ENCODE results near the gene CASZ1.

The CASZ1 gene

GRCh38 chr1:10626131-10626731 lies 170.2 kb downstream of the CASZ1 start:
- DNase-seq (ENCODE audit: low read depth in 2 of 2) = no peak

DNA sequence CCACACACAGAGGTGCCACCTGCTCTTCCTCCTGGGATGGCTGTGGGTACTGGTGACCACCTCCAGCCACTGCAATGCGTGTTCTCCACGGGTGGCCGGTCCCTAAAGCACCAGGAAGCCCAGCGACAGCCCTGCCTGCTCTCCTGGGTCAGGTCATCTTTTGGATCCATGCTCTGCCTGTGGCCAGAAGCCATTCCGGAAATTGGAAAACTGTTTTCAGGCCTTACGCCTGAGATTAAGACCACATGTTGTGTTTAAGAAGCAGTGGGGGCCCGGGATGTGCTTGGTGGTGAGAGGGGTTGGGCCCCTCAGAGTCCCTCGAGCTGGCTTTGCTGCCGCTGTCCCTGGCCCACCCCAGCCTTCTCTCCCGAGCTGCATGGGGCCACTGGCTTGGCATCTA lies 170.9 kb downstream of the CASZ1 start:
- no peak for DNase-seq (ENCODE audit: low read depth in 2 of 2)

GRCh38 chr1:10625076-10625475 lies 171.4 kb downstream of the CASZ1 start:
- DNase-seq (ENCODE audit: low read depth in 2 of 2) = no peak

- no peak for DNase-seq (ENCODE audit: low read depth in 2 of 2)
Measured at GRCh38 chr1:10624256-10625050, 172.0 kb downstream of the CASZ1 start.

DNA sequence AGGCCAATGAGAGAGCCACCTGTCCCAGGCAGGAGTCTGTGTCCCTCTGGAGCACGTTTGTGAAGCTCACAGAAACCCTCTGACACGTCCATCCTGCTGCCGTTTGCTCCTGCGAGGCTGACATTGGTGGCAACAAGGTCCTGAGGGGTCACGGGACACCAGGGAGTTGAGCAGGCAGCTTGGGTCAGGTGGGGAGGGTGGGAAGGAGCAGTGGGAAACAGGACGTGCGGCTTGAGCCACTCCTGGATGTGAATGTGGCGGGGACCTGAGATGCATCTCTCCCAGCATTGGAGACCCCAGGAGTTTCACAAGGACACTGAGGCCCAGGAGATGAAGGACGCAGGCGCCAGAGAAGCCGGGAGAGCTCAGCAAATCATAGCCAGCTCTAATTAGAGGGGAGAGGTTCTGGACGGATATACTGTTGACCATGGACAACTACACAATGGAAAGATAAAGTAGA lies 172.7 kb downstream of the CASZ1 start:
- DNase-seq (ENCODE audit: low read depth in 2 of 2) = no peak

DNA sequence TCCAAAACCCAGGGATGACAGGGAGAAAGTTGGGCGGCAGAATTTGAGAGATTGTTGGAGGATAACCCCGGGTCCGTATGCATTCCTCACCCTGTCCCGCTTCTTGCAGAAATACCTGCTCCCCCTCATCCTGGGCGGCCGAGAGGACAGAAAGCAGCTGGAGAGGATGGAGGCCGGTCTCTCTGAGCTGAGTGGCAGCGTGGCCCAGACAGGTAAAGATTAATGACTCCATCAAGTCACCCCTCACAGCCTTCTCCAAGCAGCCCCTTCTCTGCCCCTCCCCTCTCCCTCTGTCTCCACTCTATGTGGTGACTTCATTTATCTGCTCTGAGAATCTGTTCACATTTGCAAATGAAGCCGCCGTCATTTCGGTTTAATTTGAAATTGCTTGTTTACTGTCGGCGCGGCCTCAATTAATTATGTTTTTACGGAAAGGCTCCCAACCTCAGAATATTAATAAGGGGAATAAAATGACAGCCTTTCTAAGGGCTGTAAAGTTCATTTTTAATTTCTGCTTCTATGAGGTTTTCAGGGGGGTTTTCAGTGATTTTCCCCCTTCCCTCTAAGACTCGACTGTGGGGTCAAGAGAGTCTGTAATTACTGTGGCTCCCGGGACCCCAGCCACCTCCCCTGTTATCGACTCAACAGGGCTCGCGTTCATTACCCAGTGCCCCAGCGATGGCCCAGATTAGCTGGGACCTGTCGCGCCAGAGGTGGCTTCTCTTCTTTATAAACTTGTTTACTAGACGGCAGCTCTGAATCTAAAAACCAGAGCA lies 173.3 kb downstream of the CASZ1 start:
- no peak for DNase-seq (ENCODE audit: low read depth in 2 of 2)

DNA sequence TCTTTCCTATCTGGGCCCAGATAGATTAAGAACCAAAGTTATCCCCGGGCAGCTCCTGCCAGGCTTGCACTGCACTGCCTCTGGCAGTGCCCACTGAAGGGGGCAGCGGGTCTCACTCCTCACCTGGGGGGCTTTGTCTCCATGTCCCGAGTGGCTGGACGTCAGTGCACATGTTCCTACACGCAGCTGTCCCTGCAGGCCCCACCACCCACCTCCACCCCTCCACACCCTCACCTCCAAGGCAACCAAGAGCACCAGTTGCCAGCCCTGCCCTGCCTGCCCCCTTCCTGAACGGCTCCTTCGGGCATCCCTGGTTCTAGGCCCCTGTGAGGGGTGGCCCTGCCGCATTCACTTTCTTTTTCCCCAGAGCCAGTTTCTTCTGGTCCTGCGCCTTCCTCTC lies 174.5 kb downstream of the CASZ1 start:
- no peak for DNase-seq (ENCODE audit: low read depth in 2 of 2)

DNA sequence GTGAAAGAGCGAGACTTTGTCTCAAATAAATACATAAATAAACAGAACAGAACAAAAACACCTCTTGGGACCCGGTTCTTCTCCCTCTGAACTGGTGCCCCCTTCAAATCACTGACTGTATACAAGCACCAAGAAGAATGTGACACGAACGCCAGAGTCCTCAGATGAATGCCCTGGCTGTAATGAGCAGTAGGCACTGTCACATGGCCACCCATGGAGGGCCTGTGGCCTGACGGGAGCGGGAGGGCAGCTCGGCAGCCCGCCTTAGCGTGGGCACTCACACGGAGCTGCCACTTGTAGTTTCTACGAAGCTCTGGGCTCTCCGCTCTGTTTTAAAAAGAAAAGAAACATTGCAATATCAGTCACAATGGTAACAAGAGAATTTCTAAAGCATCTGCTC lies 175.7 kb downstream of the CASZ1 start:
- DNase-seq (ENCODE audit: low read depth in 2 of 2) = no peak

DNA sequence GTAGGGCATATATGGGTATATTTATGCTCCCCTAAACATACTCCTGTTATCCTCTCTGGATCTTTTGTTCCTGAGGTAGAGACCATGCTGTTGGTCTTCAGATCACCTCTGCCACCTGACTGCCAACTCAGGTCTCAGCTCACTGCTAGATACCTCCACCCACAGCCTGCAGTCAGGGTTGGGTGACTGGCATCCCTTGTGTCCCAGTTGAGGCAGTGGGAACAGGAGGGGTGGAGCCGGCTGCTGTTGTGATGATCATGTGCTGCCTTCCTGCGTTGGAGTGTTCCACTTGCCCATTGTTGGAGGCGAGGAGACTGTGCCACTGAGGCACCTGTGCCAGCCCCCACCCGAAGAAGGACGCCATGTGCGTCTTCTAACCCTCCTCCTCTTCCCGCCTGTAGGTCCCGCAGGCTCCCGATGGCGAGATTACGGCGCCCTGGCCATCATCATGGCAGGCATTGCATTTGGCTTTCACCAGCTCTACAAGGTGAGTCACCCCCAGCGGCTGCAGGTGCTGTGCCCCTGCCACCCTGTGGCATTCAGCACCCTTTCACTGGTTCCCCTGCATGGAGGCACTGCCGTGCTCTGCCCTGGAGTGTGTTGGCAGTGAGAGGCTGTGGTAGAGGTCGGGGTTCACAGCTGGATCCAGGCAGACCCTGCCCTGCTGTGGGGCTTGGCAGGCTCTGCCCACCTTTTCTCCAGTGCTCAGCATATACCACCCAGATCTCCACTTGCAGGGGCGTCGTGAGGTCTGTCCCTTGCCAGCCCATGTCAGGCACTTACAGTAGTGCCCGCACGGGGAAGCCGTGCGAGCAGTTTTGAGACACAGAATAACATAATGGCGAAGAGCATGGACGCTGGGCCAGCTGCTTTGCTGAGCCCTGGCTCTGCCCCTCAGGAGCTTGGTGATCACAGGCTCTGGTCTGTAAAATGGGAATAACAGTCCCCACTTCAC lies 178.2 kb downstream of the CASZ1 start:
- no peak for DNase-seq (ENCODE audit: low read depth in 2 of 2)

- DNase-seq (ENCODE audit: low read depth in 2 of 2) = no peak
Measured at GRCh38 chr1:10617318-10617717, 179.1 kb downstream of the CASZ1 start.

DNA sequence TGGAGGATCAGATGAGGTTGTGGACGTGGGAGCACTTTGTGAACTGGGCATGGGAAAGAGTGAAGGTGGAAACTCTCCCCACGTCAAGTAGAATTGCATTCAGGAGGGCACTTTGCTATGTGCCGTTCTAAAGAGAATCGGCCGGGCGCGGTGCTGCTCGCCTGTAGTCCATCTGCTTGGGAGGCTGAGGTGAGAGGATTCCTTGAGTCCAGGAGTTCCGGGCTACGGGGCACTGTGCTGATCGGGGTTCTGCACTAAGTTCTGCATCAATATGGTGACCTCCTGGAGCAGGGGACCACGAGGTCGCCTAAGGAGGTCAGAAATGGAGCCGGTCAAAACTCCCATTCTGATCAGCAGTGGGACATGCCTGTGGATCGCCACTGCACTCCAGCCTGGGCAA lies 179.8 kb downstream of the CASZ1 start:
- no peak for DNase-seq (ENCODE audit: low read depth in 2 of 2)

DNA sequence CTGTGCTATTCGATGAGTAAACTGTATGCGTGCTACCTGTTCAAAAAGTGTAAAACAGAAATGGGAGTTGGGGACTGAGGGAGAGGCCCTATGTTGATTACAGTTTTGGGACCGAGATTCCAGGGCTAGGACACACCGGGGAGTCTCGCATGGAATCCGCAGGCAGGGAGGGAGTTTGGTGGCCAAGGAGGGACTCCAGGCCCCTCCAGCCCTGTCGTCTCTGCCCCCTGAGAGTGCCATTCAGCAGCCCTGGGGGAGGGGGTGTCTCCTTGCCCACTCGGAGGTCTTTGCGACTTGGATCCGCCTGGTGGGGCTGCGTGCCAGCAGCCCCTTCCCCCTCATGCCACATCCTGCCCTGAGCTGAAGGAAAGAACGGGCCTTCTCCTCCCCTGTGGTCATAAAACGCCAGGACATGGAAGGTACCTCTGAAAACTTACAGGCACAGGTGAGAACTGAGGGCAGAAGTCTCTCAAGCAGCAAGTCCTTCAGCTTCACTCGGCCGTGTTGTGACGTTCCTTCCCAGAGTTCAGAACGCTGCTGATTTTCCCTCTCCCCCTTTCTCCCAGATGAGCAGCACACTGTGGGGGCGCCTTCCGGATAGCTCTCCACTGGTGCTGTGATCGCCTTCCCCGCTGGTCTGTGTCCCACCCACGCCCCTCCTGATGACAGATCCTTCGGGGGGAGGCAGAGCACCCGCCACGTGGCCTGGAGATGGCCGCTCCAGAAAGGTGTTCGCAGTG lies 180.3 kb downstream of the CASZ1 start:
- DNase-seq (ENCODE audit: low read depth in 2 of 2) = no peak

DNA sequence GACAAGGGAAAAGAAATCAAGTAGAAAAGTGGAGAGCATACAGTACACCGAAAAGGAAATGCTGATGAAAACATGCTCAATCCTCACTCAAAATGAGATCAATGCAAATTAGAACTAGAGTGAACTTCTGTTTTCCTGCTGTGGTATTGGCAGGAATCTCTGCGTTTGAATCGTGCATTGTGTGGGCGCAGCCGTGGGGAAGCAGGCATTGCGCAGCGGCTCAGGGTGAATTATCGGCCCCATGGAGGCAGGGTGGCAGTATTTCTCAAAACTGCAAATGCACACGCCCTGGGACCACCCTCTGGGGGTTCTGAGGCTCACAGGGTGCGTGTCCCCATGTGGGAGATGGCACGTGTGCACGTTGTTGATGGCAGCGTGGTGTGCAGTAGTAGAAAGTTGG lies 181.1 kb downstream of the CASZ1 start:
- no peak for DNase-seq (ENCODE audit: low read depth in 2 of 2)

DNA sequence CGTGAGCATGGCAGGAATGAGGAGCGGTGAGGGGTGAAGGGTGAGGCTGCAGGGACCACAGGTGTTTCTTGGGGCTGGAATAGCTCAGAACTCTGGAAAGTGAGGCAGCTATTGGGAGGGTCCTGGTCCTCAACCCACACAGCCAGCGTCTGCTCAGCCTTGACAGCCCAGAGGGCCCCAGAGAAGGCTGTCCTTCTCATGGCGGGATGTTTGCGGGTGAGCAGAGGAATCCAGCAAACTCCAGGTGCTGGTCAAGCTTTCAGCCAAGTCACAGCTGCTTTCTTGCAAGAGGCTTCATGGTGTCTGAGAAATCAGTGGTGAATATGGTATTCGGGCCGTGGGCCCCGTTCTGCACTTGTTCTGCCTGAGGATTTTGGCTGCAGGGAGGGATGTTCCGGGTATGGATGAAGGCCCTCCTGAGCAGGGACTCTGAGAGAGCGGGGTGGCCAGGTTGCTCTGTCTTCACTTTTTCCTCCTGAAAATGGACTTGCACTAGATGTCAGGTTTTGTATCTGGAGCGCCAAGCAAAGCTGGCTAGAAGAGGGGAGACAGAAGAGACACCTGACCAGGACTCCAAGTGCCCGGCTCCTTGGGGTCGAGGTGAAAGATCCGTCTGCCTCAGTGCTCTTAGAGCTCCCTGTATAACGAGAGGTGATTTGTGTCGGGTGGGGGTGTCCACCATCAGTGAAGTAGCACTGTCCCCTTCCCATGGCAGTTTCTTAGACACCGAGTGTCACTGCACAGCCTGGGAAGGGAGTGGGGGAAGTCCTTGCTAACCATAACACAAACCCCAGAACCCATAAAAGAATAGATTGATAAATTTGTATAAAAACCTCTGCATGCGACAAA lies 181.8 kb downstream of the CASZ1 start:
- no peak for DNase-seq (ENCODE audit: low read depth in 2 of 2)

DNA sequence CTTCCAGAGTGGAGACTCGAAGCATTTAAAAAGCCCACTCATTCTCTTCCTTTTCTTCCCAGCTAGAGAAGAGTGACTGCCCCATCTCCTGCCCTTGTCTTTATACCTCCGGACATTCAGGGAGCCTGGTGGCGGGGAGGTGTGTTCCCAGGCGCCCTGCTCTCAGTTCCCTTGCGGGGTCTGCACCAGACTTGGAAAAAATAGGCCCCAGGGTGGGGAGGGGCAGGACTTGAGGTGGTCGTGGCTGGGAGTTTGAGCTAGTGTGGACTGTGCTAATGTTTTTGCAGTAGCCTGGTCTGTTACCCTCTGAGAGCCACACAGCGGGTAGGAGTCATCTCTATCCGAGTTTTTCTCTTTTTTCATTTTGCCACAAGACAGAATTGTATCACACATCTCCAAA lies 182.6 kb downstream of the CASZ1 start:
- DNase-seq (ENCODE audit: low read depth in 2 of 2) = no peak

GRCh38 chr1:10613340-10613739 lies 183.1 kb downstream of the CASZ1 start:
- DNase-seq (ENCODE audit: low read depth in 2 of 2) = no peak

GRCh38 chr1:10612436-10613160 lies 183.8 kb downstream of the CASZ1 start:
- no peak for DNase-seq (ENCODE audit: low read depth in 2 of 2)

- no peak for DNase-seq (ENCODE audit: low read depth in 2 of 2)
Measured at GRCh38 chr1:10610901-10611600, 185.4 kb downstream of the CASZ1 start.

DNA sequence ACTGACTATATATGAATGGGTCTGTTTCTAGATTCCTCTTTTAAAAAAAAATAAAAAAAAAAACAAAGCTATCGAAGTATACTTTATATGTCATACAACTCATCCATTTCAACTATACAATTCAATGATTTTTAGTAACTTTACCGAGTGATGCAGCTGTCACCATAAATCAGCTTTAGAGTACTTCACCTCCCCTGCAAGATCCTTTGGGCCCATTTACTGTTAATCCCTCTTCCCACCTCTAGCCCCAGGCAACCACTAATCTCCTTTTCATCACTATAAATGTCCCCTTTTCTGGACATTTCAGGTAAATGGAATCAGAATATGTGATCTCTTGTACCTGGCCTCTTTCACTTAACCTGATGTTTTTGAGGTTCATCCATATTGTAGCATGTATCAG lies 187.8 kb downstream of the CASZ1 start:
- no peak for DNase-seq (ENCODE audit: low read depth in 2 of 2)

All from stimulated activated CD4-positive, alpha-beta T cell treated with anti-CD3 and anti-CD28 coated beads, Interleukin-1b, Interleukin-23, amount 100 ng/mL, for 4 hours (primary cell).